Measurements from ENCODE around the gene XIRP1. TPM values are rescaled to one million over a fixed set of nuclear protein-coding genes. Genes with fewer than 3 reads are reported as not detected.

The XIRP1 gene
- total RNA-seq, 4 donors from 2014 or later = not detected

DNA sequence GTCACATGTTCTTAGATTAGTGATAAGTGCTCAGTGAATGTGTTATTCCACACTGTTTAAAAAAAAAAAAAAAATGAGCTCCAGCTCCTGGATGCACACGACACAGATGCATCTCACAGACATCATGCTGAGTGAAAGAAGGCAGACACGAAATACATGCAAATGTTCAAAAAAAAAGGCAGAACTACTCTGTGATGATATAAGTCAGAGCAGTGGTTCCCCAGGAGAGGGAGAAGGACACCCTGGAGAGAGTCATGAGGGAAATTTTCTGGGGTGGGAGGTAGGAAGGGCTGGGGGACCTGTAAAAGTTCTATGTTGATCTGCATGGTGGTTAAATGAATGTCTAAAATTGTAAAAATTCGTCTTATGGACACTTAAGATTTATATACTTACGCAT is 43.3 kb downstream of the XIRP1 start:
- Histone ChIP-seq H3K4me1 (peaks cover 63 to 64% of the 10 kb centered on the region in 2 donors), H3K27ac (peak overlapping the region in 2 of 3 donors; percentile 99 to 100), H3K27me3 (no peaks in the 10 kb centered on the region), H3K4me3 (replicated peaks in 1 of 3) (no peak overlapping the region), H3K9me3 (no peaks in the 10 kb centered on the region), H3K36me3 (peaks cover 25 to 31% of the 10 kb centered on the region in 2 donors)
- intact Hi-C loops (cut with DNase I) = no loop called here
- whole genome bisulfite sequencing, 2 donors = 51 to 63% methylated on average over 4 of the region's 4 CpGs
- no peak for TF ChIP-seq POLR2A (IDR thresholded peaks at IDR 0.05)
- TF ChIP-seq, protein P1, sequence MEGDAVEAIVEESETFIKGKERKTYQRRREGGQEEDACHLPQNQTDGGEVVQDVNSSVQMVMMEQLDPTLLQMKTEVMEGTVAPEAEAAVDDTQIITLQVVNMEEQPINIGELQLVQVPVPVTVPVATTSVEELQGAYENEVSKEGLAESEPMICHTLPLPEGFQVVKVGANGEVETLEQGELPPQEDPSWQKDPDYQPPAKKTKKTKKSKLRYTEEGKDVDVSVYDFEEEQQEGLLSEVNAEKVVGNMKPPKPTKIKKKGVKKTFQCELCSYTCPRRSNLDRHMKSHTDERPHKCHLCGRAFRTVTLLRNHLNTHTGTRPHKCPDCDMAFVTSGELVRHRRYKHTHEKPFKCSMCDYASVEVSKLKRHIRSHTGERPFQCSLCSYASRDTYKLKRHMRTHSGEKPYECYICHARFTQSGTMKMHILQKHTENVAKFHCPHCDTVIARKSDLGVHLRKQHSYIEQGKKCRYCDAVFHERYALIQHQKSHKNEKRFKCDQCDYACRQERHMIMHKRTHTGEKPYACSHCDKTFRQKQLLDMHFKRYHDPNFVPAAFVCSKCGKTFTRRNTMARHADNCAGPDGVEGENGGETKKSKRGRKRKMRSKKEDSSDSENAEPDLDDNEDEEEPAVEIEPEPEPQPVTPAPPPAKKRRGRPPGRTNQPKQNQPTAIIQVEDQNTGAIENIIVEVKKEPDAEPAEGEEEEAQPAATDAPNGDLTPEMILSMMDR (IDR thresholded peaks at IDR 0.05) = no peak
- DNase-seq = no peak

DNA sequence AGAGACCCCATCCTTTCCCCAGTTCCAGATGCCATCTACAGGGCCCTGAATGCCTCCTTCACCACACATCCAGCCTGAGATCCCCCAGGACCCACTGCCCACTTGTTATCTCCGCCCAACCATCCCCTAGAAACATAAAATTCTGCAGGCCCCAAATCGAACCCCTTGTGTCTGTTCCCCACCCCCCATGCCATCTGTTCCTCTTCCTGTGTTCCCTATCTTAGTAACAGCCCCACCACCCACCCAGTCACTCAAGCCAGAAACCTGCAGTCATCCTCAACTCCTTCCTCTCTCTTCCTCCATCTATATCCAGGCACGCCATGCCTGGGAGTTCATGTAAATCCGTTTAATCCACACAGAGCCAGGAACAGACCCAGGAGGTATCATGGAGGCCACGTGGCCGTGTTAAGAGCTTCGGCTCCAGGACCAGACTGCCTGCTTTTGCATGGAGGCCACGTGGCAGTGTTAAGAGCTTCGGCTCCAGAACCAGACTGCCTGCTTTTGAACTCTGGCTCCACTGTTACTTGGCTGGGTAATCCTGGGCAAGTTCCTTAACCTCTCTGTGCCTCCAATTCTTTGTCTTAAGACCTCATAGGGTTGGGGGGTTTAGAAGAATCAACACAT is 43.8 kb downstream of the XIRP1 start:
- Histone ChIP-seq H3K27ac (peak overlapping the region in 2 of 3 donors; percentile 99 to 100), H3K36me3 (peaks cover 30 to 36% of the 10 kb centered on the region in 2 donors), H3K4me1 (peaks cover 59 to 63% of the 10 kb centered on the region in 2 donors), H3K4me3 (replicated peaks in 1 of 3) (no peak overlapping the region), H3K27me3 (no peaks in the 10 kb centered on the region), H3K9me3 (no peaks in the 10 kb centered on the region)
- no peak for DNase-seq
- TF ChIP-seq, protein P1 (IDR thresholded peaks at IDR 0.05) = no peak
- no peak for TF ChIP-seq POLR2A (IDR thresholded peaks at IDR 0.05)
- 42 to 44% methylated on average over 8 to 9 of the region's 9 CpGs for WGBS, 2 donors
- intact Hi-C loops (cut with DNase I) = no loop called here

DNA sequence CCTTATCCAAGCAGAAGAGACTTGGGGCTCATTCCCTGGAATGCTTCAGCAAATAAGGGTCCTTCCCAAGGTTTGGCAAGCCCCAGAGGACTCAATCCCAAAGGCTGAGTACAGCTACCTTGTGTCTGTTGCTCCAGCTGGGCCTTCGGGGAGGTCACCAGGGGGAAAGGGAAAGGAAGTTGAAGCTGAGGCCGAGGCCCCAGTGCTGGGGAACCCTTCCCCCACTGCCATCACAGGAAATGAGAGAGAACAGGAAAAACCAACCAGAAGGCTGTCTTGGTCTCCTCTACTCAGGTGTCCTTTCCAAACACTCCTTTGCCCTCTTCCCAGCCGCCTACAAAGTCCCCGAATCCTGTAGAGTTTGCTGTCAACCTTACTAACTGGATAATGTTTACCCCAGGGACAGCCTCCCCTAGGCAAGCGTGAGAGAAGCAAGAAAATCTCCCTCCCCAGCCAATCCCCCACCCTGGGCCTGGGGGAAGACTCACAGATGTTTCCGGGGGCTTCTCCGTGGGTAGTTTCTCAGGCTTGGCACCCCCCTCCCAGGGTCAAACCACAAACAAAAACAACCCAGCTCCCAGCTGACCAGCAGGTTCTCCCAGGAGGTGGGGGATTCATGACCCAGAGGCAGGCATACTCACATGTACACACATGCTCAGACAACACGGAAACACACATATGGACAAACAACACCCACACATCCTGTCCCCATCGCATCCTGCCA is 44.5 kb downstream of the XIRP1 start:
- no peak for TF ChIP-seq POLR2A (IDR thresholded peaks at IDR 0.05)
- Histone ChIP-seq H3K27me3 (no peaks in the 10 kb centered on the region), H3K9me3 (no peaks in the 10 kb centered on the region), H3K27ac (peak overlapping the region; percentile 60 to 100 (median 99)), H3K36me3 (peaks cover 37 to 38% of the 10 kb centered on the region in 2 donors), H3K4me3 (replicated peaks in 1 of 3) (peak overlapping the region in 1 of 3 donors; percentile 5), H3K4me1 (peaks cover 62 to 63% of the 10 kb centered on the region in 2 donors)
- WGBS, 2 donors = 47% methylated on average over 9 of the region's 9 CpGs
- peak in 1 of 2 donors; percentile 37 for DNase-seq
- intact Hi-C loops (cut with DNase I) = no loop called here

DNA sequence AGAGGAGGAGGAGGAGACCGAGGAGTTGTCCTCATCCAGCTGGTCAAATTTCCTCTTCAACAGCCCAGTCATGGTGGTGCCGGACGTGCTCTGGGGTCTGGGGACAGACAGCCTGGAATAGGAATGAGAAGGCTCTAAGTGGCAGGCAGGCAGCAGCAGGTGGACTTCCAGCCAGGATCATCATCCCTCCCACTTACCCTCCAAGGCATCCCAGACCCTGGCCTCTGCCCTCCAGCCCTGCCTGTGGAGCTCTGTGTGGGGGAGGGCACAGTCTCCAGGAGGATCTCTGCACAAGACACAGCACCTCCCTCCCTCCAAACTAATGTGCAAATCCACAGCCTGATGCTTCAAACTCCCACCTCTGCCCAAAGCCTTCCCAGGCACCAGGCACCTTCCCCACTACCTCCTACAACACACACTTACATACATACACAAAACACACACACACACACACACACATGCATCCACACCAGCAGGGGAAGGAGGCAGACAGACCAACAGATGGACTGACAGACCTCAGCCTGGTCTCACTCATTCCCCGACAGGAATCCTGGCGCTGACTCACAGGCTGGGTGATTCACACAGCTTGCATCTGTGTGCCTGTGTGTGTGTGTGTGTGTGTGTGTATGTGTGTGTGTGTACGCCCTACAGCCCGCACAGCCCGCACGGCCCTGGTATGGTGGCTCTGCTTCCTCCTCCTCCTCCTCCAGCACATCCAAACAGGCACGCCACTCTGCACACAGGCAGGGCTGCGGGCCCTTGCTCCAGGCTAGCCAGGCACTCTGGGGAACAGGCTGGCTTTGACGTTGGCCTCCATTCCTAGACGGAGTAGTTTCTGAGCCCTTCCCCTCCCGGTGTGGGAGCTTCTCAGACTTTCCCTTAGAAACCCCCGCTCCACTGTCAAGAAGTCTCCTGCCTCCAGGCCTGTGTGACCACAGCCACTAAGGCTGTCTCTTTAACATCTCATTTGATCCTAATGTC is 45.5 kb downstream of the XIRP1 start:
- peak; percentile 44 to 59 for DNase-seq
- Histone ChIP-seq H3K36me3 (peaks cover 42 to 46% of the 10 kb centered on the region in 2 donors), H3K27ac (peak overlapping the region; percentile 60 to 100 (median 99)), H3K9me3 (no peaks in the 10 kb centered on the region), H3K27me3 (no peaks in the 10 kb centered on the region), H3K4me1 (peaks cover 66 to 72% of the 10 kb centered on the region in 2 donors), H3K4me3 (replicated peaks in 1 of 3) (peak overlapping the region in 1 of 3 donors; percentile 5)
- TF ChIP-seq, protein P1 (IDR thresholded peaks at IDR 0.05) = no peak
- TF ChIP-seq POLR2A (IDR thresholded peaks at IDR 0.05) = no peak
- intact Hi-C loops (cut with DNase I) = no loop called here
- WGBS, 2 donors = 28 to 46% methylated on average over 7 to 15 of the region's 15 CpGs

DNA sequence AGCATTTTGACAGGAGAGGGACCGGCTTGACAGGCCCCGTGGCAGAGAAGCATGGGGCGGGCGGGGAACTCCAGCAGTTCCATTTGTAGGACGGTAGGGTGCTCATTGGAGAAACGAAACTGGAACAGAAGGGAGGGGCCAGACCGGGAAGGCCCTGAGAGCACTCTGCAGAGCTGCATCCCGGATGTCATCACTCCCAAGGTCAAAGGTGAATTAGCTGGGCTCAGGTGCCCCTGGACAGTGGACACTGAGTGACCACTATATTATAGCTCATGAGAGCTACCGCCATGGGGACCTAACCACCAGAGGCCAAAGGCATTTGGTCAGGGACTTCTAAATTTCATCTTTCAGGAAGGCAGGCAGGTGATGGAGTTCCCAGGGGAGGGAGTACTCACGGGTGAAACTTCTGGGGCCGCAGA is 46.3 kb downstream of the XIRP1 start:
- H3K4me1 ChIP-seq = peaks cover 66 to 74% of the 10 kb centered on the region in 2 donors
- peak overlapping the region in 2 of 3 donors; percentile 59 to 100 for H3K27ac ChIP-seq
- intact Hi-C loops (cut with DNase I) = no loop called here
- no peak for DNase-seq
- no peaks in the 10 kb centered on the region for H3K27me3 ChIP-seq
- H3K9me3 ChIP-seq = no peaks in the 10 kb centered on the region
- WGBS, 2 donors = 72 to 76% methylated on average over 10 to 11 of the region's 11 CpGs
- H3K36me3 ChIP-seq = peaks cover 42 to 46% of the 10 kb centered on the region in 2 donors
- no peak overlapping the region for H3K4me3 ChIP-seq (replicated peaks in 1 of 3)
- no peak for TF ChIP-seq POLR2A (IDR thresholded peaks at IDR 0.05)
- TF ChIP-seq, protein P1 (IDR thresholded peaks at IDR 0.05) = no peak

Measured in thyroid gland (tissue), 4 donors.